ENCODE results near the gene METTL2B. TPM values are rescaled to one million over a fixed set of nuclear protein-coding genes. Genes with fewer than 3 reads are reported as not detected.
"Not testable (repeated sequence)": the region's sequence is repeated elsewhere in the genome, so short reads cannot be mapped to it uniquely, and the experiment has no call there.

The METTL2B gene
- total and polyA plus RNA-seq, 4 donors = 11.5 to 25.0 (median 15.8) TPM

DNA sequence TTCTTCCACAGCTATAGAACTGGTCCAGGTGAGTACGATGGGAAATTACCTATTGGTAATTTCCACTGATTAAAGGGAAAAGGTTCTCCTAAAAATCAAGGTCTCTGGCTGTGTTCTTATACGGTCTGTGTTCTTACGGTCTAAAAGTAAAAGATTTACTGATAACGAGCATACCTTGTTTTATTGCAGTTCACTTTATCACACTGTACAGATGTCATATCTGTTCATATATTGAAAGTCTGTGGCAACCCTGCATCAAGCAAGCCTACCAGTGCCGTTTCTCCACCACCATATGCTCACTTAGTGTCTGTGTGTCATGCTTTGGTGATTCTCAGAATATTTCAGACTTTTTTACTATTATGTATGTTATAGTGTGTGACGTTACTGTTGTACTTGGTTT is 11.6 kb downstream of the METTL2B start:
- 95 to 97% methylated on average over 6 of the region's 6 CpGs for WGBS, 2 donors
- not testable (repeated sequence) for H3K27ac ChIP-seq (ENCODE audit: low read depth in 1 of 2, low read length in 1 of 2); H3K9me3 ChIP-seq (ENCODE audit: control insufficient read depth in 4 of 4, insufficient read depth in 3 of 4, low read length in 3 of 4); DNase-seq; ATAC-seq (ENCODE audit: insufficient read depth, low FRiP score); H3K4me1 ChIP-seq (ENCODE audit: control insufficient read depth in 5 of 5, insufficient read depth in 5 of 5, low read length in 5 of 5); H3K27me3 ChIP-seq (ENCODE audit: control insufficient read depth in 3 of 3, insufficient read depth in 3 of 3, low read length in 2 of 3); H3K9ac ChIP-seq (ENCODE audit: insufficient read depth in 1 of 2, low read length in 2 of 2); H3K4me3 ChIP-seq
- H3K36me3 ChIP-seq (ENCODE audit: control insufficient read depth in 4 of 4, insufficient read depth in 4 of 4, low read length in 4 of 4) = peaks cover 0 to 11% (median 1%) of the 10 kb centered on the region in 4 donors

DNA sequence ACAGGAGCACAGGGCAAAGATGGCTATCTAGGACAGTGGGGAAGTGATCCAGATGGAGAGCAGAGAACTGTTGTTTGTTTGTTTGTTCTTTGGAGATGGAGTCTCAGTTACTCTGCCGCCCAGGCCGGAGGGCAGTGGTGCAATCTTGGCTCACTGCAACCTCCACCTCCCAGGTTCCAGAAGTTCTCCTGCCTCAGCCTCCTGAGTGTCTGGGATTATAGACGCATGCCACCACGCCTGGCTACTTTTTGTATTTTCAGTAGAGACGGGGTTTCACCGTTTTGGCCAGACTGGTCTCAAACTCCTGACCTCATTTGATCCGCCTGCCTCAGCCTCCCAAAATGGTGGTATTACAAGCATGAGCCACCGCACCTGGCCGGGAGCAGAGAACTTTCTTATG is 20.9 kb downstream of the METTL2B start:
- H3K4me3 ChIP-seq = no peak overlapping the region
- peaks cover 0 to 25% (median 7%) of the 10 kb centered on the region in 4 donors for H3K36me3 ChIP-seq (ENCODE audit: control insufficient read depth in 4 of 4, insufficient read depth in 4 of 4, low read length in 4 of 4)
- H3K4me1 ChIP-seq (ENCODE audit: control insufficient read depth in 5 of 5, insufficient read depth in 5 of 5, low read length in 5 of 5) = no peaks in the 10 kb centered on the region
- no peak overlapping the region for H3K27ac ChIP-seq (ENCODE audit: low read depth in 1 of 2, low read length in 1 of 2)
- ATAC-seq (ENCODE audit: insufficient read depth, low FRiP score) (no peak), DNase-seq (no peak)
- TF ChIP-seq, protein P1, sequence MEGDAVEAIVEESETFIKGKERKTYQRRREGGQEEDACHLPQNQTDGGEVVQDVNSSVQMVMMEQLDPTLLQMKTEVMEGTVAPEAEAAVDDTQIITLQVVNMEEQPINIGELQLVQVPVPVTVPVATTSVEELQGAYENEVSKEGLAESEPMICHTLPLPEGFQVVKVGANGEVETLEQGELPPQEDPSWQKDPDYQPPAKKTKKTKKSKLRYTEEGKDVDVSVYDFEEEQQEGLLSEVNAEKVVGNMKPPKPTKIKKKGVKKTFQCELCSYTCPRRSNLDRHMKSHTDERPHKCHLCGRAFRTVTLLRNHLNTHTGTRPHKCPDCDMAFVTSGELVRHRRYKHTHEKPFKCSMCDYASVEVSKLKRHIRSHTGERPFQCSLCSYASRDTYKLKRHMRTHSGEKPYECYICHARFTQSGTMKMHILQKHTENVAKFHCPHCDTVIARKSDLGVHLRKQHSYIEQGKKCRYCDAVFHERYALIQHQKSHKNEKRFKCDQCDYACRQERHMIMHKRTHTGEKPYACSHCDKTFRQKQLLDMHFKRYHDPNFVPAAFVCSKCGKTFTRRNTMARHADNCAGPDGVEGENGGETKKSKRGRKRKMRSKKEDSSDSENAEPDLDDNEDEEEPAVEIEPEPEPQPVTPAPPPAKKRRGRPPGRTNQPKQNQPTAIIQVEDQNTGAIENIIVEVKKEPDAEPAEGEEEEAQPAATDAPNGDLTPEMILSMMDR (IDR thresholded peaks at IDR 0.05; ENCODE audit: control extremely low read depth, extremely low read depth) = no peak
- 96 to 97% methylated on average over 9 of the region's 9 CpGs for WGBS, 2 donors
- no peak overlapping the region for H3K9ac ChIP-seq (ENCODE audit: insufficient read depth in 1 of 2, low read length in 2 of 2)
- no peaks in the 10 kb centered on the region for H3K27me3 ChIP-seq (ENCODE audit: control insufficient read depth in 3 of 3, insufficient read depth in 3 of 3, low read length in 2 of 3)
- no peaks in the 10 kb centered on the region for H3K9me3 ChIP-seq (ENCODE audit: control insufficient read depth in 4 of 4, insufficient read depth in 3 of 4, low read length in 3 of 4)

DNA sequence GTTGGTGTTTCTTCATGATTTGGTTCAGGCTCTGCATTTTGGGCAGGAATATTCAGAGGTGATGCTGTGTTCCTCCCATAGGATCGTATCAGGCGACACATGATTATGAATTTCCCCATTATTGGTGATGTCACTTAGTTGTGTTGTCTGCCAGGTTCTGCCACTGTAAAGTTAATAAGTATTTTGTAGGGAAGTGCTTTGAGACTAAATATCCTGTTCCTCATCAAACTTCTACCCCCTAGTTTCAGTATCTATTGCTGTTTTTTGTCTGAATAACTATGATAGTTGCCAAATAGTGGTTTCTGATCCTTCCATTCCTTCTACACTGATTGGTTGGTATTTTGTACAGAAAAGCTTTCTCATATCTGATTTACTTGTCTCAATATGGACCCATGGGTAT is 28.9 kb downstream of the METTL2B start:
- H3K4me3 ChIP-seq; ATAC-seq (ENCODE audit: insufficient read depth, low FRiP score): not testable (repeated sequence)
- 64 to 83% methylated on average over 2 of the region's 2 CpGs for WGBS, 2 donors

DNA sequence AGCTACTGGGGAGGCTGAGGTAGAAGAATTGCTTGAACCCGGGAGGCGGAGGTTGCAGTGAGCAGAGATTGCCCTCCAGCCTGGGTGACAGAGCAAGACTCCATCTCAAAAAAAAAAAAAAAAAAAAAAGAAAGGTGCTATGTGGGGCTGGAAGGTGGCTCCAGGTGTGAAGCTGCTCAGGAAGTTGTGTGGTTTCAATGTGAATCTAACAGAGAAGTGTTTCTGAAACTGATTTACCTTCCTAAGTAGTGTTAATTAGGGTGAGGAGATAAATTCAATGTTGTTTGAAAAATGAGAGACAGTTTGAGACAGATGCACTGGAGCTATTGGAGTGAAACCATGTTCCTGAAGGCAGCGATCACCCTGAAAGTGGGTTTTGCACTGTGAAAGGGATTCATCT is 30.3 kb downstream of the METTL2B start:
- H3K27me3 ChIP-seq (ENCODE audit: control insufficient read depth in 3 of 3, insufficient read depth in 3 of 3, low read length in 2 of 3); ATAC-seq (ENCODE audit: insufficient read depth, low FRiP score): not testable (repeated sequence)
- WGBS, 2 donors = 93 to 100% methylated on average over 3 of the region's 3 CpGs

More for the DNA sequence above, 28.9 kb downstream of the METTL2B start:
- not testable (repeated sequence) for H3K27me3 ChIP-seq (ENCODE audit: control insufficient read depth in 3 of 3, insufficient read depth in 3 of 3, low read length in 2 of 3); DNase-seq; H3K27ac ChIP-seq (ENCODE audit: low read depth in 1 of 2, low read length in 1 of 2); H3K9ac ChIP-seq (ENCODE audit: insufficient read depth in 1 of 2, low read length in 2 of 2); H3K9me3 ChIP-seq (ENCODE audit: control insufficient read depth in 4 of 4, insufficient read depth in 3 of 4, low read length in 3 of 4); H3K36me3 ChIP-seq (ENCODE audit: control insufficient read depth in 4 of 4, insufficient read depth in 4 of 4, low read length in 4 of 4); H3K4me1 ChIP-seq (ENCODE audit: control insufficient read depth in 5 of 5, insufficient read depth in 5 of 5, low read length in 5 of 5)

DNA sequence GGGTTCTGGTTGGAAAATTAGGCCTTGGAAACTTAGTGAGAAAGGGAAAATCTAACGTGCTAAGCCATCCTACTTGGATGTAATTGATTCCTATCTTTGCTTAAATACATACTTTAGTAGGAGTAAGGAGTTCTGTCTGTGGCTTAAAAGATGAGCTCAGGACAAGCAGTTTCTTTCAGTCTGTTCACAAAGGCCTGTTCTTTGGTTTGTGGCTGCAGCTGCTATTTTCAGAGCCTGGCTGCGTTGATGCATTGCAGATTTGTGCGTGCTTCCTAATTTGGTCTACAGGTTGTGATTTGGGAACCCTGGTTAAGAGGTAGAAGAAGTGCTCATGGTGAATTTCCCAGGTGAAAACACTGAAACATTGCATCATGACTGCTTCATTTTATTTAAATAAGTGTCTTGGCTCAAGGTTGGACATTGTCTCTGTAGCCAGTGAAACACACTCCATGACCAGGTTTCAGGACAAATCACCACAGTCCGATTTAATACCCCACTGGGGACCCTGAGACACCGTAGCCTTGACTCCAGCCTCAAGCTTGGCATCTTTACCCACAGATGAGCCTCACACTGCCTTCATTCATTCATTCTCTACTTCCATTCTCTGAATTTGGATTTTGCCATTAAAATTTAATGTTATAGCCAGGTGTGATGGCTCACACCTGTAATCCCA is 30.9 kb downstream of the METTL2B start:
- not testable (repeated sequence) for H3K27me3 ChIP-seq (ENCODE audit: control insufficient read depth in 3 of 3, insufficient read depth in 3 of 3, low read length in 2 of 3); ATAC-seq (ENCODE audit: insufficient read depth, low FRiP score); H3K36me3 ChIP-seq (ENCODE audit: control insufficient read depth in 4 of 4, insufficient read depth in 4 of 4, low read length in 4 of 4); H3K9ac ChIP-seq (ENCODE audit: insufficient read depth in 1 of 2, low read length in 2 of 2); H3K4me1 ChIP-seq (ENCODE audit: control insufficient read depth in 5 of 5, insufficient read depth in 5 of 5, low read length in 5 of 5); H3K27ac ChIP-seq (ENCODE audit: low read depth in 1 of 2, low read length in 1 of 2); DNase-seq; H3K9me3 ChIP-seq (ENCODE audit: control insufficient read depth in 4 of 4, insufficient read depth in 3 of 4, low read length in 3 of 4); H3K4me3 ChIP-seq
- WGBS, 2 donors = 91 to 92% methylated on average over 5 of the region's 5 CpGs

More for the DNA sequence above, 30.3 kb downstream of the METTL2B start:
- not testable (repeated sequence) for H3K9ac ChIP-seq (ENCODE audit: insufficient read depth in 1 of 2, low read length in 2 of 2); DNase-seq; H3K4me1 ChIP-seq (ENCODE audit: control insufficient read depth in 5 of 5, insufficient read depth in 5 of 5, low read length in 5 of 5); H3K27ac ChIP-seq (ENCODE audit: low read depth in 1 of 2, low read length in 1 of 2); H3K4me3 ChIP-seq; H3K9me3 ChIP-seq (ENCODE audit: control insufficient read depth in 4 of 4, insufficient read depth in 3 of 4, low read length in 3 of 4); H3K36me3 ChIP-seq (ENCODE audit: control insufficient read depth in 4 of 4, insufficient read depth in 4 of 4, low read length in 4 of 4)

DNA sequence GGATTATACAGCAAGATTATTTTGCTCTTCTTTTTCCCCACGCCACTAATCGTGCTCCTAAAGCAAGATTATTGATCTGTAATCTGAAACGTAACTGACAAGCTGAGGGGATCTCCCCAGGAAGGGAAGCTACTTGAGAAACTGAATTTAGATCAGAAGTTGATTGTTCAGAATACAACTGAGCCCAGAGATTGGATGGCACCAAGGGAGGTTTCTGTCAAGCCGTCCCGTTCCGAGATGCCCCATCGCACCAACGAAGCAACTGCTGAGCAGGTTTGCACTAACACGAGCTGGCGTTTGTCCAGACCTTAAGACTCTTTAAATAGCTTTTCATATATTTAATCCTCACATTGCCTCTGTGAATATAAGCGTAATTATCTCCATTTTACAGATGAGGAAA is 35.1 kb downstream of the METTL2B start:
- H3K36me3 ChIP-seq (ENCODE audit: control insufficient read depth in 4 of 4, insufficient read depth in 4 of 4, low read length in 4 of 4); H3K9ac ChIP-seq (ENCODE audit: insufficient read depth in 1 of 2, low read length in 2 of 2); H3K4me3 ChIP-seq; ATAC-seq (ENCODE audit: insufficient read depth, low FRiP score); H3K27ac ChIP-seq (ENCODE audit: low read depth in 1 of 2, low read length in 1 of 2); H3K4me1 ChIP-seq (ENCODE audit: control insufficient read depth in 5 of 5, insufficient read depth in 5 of 5, low read length in 5 of 5); DNase-seq; H3K27me3 ChIP-seq (ENCODE audit: control insufficient read depth in 3 of 3, insufficient read depth in 3 of 3, low read length in 2 of 3); H3K9me3 ChIP-seq (ENCODE audit: control insufficient read depth in 4 of 4, insufficient read depth in 3 of 4, low read length in 3 of 4): not testable (repeated sequence)
- 75 to 82% methylated on average over 11 of the region's 11 CpGs for WGBS, 2 donors

DNA sequence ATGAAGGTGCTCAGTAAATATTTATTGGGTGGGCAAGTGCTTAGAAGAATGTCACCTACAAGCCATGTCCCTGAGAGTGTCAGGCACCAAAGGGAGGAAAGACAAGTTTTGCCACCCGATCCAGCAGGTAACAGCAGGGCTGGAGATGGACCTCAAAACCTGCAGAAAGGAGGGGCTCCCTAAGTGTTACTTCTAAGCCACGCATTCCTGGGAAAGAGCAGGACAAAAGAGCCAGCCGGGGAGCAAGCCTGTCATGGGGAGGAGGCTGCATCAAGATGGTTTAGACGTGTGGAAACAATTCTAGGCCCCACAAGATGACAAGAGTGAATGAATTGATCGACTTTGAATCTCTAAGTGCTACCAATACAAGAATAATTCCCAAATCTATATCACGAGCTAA is 38.7 kb downstream of the METTL2B start:
- not testable (repeated sequence) for H3K36me3 ChIP-seq (ENCODE audit: control insufficient read depth in 4 of 4, insufficient read depth in 4 of 4, low read length in 4 of 4); H3K4me1 ChIP-seq (ENCODE audit: control insufficient read depth in 5 of 5, insufficient read depth in 5 of 5, low read length in 5 of 5)
- WGBS, 2 donors = 69 to 83% methylated on average over 6 of the region's 6 CpGs

More for the DNA sequence above, 38.7 kb downstream of the METTL2B start:
- not testable (repeated sequence) for H3K9ac ChIP-seq (ENCODE audit: insufficient read depth in 1 of 2, low read length in 2 of 2); H3K4me3 ChIP-seq; ATAC-seq (ENCODE audit: insufficient read depth, low FRiP score); H3K27ac ChIP-seq (ENCODE audit: low read depth in 1 of 2, low read length in 1 of 2); DNase-seq; H3K9me3 ChIP-seq (ENCODE audit: control insufficient read depth in 4 of 4, insufficient read depth in 3 of 4, low read length in 3 of 4); H3K27me3 ChIP-seq (ENCODE audit: control insufficient read depth in 3 of 3, insufficient read depth in 3 of 3, low read length in 2 of 3)
